K562 (cell line): ENCODE measurements around the gene HBEGF.

ENCODE experiments used
- COPS2 ChIP-seq: fragments of 450-650 bp; conservative IDR thresholded peaks from 2 replicates; pipeline ENCODE4 v1.6.1; 2016; ENCODE audit warnings: mild to moderate bottlenecking, moderate library complexity
- KAT7 ChIP-seq: sonication (generic); formaldehyde crosslinking; IDR thresholded peaks from 2 replicates; pipeline ENCODE4 v1.8.0; 2022; ENCODE audit warnings: missing genetic modification reagents, mild to moderate bottlenecking, borderline replicate concordance
- KHSRP ChIP-seq: fragments of 450-650 bp; IDR thresholded peaks from 2 replicates; pipeline ENCODE4 v1.6.1; 2017
- NR2C2 ChIP-seq, 2 experiments: fragments of 200-800 bp in 1 of 2; sonication (Bioruptor generic) in 1 of 2; sonication (generic) in 1 of 2; formaldehyde crosslinking in 1 of 2; IDR thresholded peaks; 2 replicates each; pipeline versions ENCODE4 v1.6.1 to v1.8.0; 2016 to 2022; ENCODE audit warnings: mild to moderate bottlenecking in 1 of 2, missing compliant biosample characterization in 1 of 2, missing genetic modification characterization in 1 of 2, missing genetic modification reagents in 1 of 2

DNA sequence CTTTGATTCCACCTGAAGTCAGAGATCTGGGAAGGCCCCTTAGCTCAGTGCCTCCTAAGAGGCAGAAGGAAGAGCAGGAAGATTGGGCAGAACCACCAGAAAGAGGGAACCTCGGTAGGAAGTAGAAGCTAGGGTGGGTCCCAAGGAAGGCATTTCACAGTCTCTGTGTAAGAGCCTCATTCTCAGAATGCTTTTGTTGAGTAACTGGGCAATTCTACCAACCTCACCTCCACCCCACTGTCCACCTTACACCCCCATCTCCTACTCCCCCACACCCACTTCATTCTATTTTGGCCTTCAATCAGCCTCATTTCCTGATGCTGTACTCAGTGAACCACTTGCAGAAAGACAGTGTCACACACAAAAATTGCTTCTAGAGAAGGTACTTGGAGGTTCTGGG, 3.5 kb downstream of the HBEGF start:
- no peak for TF ChIP-seq KAT7
- no peak for TF ChIP-seq COPS2
- TF ChIP-seq KHSRP = no peak
- TF ChIP-seq NR2C2 (CRISPR knock-in tag; IDR thresholded peaks at IDR 0.05) = no peak
- TF ChIP-seq NR2C2 (tag; IDR thresholded peaks at IDR 0.05) = no peak
